ENCODE data around the gene CNOT9. TPM values are rescaled to one million over a fixed set of nuclear protein-coding genes. Genes with fewer than 3 reads are reported as not detected.

The CNOT9 gene
- total and polyA plus RNA-seq, 3 experiments from 2014 or later: 22.5 to 135 (median 131) TPM

DNA sequence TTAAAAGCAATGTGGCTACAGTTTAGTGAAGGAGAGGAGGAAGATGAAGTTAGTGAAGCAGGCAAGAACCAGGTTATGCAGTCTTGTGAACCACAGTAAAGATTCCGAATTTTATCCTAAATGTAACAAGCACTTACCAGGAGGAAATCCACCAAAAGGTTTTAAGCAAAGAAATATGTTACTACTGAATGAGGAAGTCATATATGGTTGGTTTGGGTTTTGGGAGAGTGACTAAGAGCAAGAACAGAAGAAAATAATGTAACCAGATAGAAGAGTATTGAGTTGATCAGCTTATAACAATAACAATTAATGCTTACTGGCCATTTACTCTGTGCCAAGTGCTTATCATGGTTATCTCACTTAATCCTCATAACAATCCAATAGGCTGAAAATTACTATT lies 2.3 kb upstream of the CNOT9 start:
- no peak for DNase-seq
- Mint-ChIP-seq H3K27ac (peak overlapping the region; percentile 12 to 100 (median 94)), H3K27me3 (no peaks in the 10 kb centered on the region), H3K4me3 (peak overlapping the region in 6 of 7 donors; percentile 91 to 99 (median 98)), H3K4me1 (peaks cover 47 to 62% (median 60%) of the 10 kb centered on the region in 3 donors), H3K9me3 (no peaks in the 10 kb centered on the region), H3K36me3 (peaks cover 4 to 58% (median 12%) of the 10 kb centered on the region in 3 donors)
- H3K36me3 ChIP-seq (ENCODE audit: insufficient read depth, low read length): peaks cover 9% of the 10 kb centered on the region
- CTCF ChIA-PET: no interaction called here
- peaks cover 36% of the 10 kb centered on the region for H3K4me1 ChIP-seq (ENCODE audit: insufficient read depth, low read length)
- POLR2A ChIA-PET: no interaction called here
- H3K27me3 ChIP-seq (ENCODE audit: insufficient read depth, low read length, poor library complexity, severe bottlenecking): no peaks in the 10 kb centered on the region
- H3K9me3 ChIP-seq (ENCODE audit: low read length): no peaks in the 10 kb centered on the region
- H3K27ac ChIP-seq (ENCODE audit: low read depth, low read length): no peak overlapping the region
- no peak overlapping the region for H3K4me3 ChIP-seq (ENCODE audit: low read length)

DNA sequence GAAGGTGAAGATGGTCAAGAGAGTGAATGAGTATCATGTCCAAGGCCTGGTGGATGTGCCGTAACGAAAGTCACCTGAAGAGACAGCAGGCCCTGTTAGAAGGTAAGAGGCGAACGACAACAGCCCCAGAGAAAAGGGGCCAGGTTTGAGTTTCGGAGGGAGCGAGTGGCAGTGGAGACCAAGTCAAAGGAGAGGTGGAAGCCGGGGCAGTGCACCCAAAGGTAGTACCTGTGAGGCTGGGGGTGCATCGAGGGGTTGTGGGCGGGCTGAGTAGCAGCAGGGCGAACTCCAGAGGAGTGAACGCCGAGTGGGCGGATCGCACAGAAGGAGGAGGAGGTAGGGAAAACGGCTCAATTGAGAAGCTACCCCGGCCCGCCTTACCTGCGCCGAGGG lies 846 bp upstream of the CNOT9 start:
- Mint-ChIP-seq H3K4me1 (peaks cover 49 to 69% (median 67%) of the 10 kb centered on the region in 3 donors), H3K4me3 (peak overlapping the region; percentile 91 to 99 (median 98)), H3K9me3 (no peaks in the 10 kb centered on the region), H3K36me3 (peaks cover 0 to 56% (median 5%) of the 10 kb centered on the region in 3 donors), H3K27ac (peak overlapping the region; percentile 92 to 100 (median 100)), H3K27me3 (no peaks in the 10 kb centered on the region)
- Histone ChIP-seq H3K4me1 (ENCODE audit: insufficient read depth, low read length) (peaks cover 36% of the 10 kb centered on the region), H3K27ac (ENCODE audit: low read depth, low read length) (peak overlapping the region; percentile 91), H3K9me3 (ENCODE audit: low read length) (no peaks in the 10 kb centered on the region), H3K27me3 (ENCODE audit: insufficient read depth, low read length, poor library complexity, severe bottlenecking) (no peaks in the 10 kb centered on the region), H3K36me3 (ENCODE audit: insufficient read depth, low read length) (no peaks in the 10 kb centered on the region), H3K4me3 (ENCODE audit: low read length) (peak overlapping the region; percentile 84)
- POLR2A ChIA-PET: interaction anchor here (0.9 kb wide), 1 partner anchor 26 kb away, joined by 3 read pairs; no protein-coding TSS in a partner anchor
- CTCF ChIA-PET: no interaction called here
- peak in 1 of 5 donors; percentile 62 for DNase-seq

GRCh38 chr2:218569038-218569431 lies 396 bp downstream of the CNOT9 start:
- Mint-ChIP-seq H3K9me3 (no peaks in the 10 kb centered on the region), H3K27ac (peak overlapping the region; percentile 92 to 100 (median 100)), H3K4me3 (peak overlapping the region; percentile 91 to 99 (median 98)), H3K4me1 (peaks cover 47 to 69% (median 69%) of the 10 kb centered on the region in 3 donors), H3K36me3 (peaks cover 0 to 55% (median 4%) of the 10 kb centered on the region in 3 donors), H3K27me3 (no peaks in the 10 kb centered on the region)
- peak overlapping the region; percentile 93 for H3K4me3 ChIP-seq (ENCODE audit: low read length)
- H3K27ac ChIP-seq (ENCODE audit: low read depth, low read length): peak overlapping the region; percentile 97
- ChIA-PET CTCF (no interaction called here), POLR2A (no interaction called here)
- H3K27me3 ChIP-seq (ENCODE audit: insufficient read depth, low read length, poor library complexity, severe bottlenecking): no peaks in the 10 kb centered on the region
- peaks cover 36% of the 10 kb centered on the region for H3K4me1 ChIP-seq (ENCODE audit: insufficient read depth, low read length)
- peak; percentile 47 to 69 (median 62) for DNase-seq
- no peaks in the 10 kb centered on the region for H3K9me3 ChIP-seq (ENCODE audit: low read length)
- H3K36me3 ChIP-seq (ENCODE audit: insufficient read depth, low read length): peaks cover under 1% of the 10 kb centered on the region

DNA sequence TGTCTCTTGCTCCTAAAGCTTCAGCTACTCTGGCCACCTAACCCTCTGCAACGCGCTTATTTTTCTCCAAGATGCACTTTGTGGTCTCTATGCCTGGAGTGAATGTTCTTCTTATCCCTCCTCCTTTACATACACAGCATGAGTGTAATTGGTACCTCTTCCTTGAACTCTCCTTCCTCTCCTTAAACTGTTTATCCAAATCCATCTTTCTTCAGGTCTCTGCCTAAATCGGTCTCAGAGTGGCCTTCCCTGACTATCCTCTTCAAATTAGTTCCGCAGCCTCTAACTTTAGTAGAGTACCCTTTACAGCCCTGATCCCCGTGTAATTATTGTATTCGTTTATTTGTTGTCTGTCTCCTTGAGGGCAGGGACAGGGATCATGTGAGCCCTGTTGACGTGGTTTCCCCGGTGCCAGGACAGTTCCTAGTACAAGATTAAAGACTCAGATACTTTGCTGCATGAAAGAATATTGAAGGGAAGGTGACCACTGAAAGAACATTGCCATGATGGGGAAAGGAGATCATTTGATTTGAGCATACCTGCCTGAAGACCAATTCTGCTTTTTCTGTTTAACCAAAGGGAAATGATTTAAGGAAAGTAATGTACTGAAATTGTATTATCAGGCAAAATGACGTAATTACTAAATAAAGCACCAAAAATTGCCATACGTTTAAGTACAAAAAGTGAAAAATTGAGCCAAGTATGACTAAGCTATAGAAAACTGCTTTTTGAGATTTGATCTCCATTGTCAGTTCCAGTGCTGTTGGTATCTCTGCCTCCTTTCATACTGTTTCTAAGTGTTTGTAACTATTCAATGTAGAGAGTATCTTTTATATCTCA lies 1.2 kb downstream of the CNOT9 start:
- ChIA-PET CTCF (interaction anchor here (0.7 kb wide), 1 partner anchor 13 kb away, joined by 3 read pairs; no protein-coding TSS in a partner anchor), POLR2A (interaction anchor here (0.7 kb wide), 1 partner anchor 29 kb away, joined by 3 read pairs; no protein-coding TSS in a partner anchor)
- H3K4me1 ChIP-seq (ENCODE audit: insufficient read depth, low read length): peaks cover 36% of the 10 kb centered on the region
- Mint-ChIP-seq H3K4me1 (peaks cover 47 to 72% (median 63%) of the 10 kb centered on the region in 3 donors), H3K27ac (peak overlapping the region; percentile 92 to 100 (median 100)), H3K4me3 (peak overlapping the region; percentile 91 to 99 (median 98)), H3K36me3 (peaks cover 0 to 57% (median 4%) of the 10 kb centered on the region in 3 donors), H3K9me3 (no peaks in the 10 kb centered on the region), H3K27me3 (no peaks in the 10 kb centered on the region)
- DNase-seq: peak in 1 of 5 donors; percentile 6
- peak overlapping the region; percentile 97 for H3K27ac ChIP-seq (ENCODE audit: low read depth, low read length)
- peak overlapping the region; percentile 93 for H3K4me3 ChIP-seq (ENCODE audit: low read length)
- H3K27me3 ChIP-seq (ENCODE audit: insufficient read depth, low read length, poor library complexity, severe bottlenecking): no peaks in the 10 kb centered on the region
- no peaks in the 10 kb centered on the region for H3K9me3 ChIP-seq (ENCODE audit: low read length)
- H3K36me3 ChIP-seq (ENCODE audit: insufficient read depth, low read length): peaks cover 7% of the 10 kb centered on the region

DNA sequence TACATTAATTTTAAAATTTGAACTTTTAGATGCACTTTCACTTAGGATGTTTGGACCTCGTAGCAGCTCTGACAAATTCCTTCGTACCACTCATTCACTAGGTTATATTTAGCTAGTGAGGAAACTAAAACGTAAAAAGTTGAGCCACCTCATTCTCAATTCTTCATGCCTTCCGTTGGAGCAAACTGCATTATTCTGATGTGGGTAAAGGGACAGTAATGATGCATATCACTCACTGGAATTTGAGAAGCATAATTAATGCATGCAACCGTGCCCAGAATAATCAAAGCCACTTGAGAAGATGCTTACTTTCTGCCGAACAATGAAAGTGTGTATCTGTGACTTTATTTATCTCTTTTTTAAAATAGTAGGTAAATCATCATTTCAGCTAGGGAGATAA lies 2.2 kb downstream of the CNOT9 start:
- Histone ChIP-seq H3K27ac (ENCODE audit: low read depth, low read length) (peak overlapping the region; percentile 97), H3K4me1 (ENCODE audit: insufficient read depth, low read length) (peaks cover 39% of the 10 kb centered on the region), H3K9me3 (ENCODE audit: low read length) (no peaks in the 10 kb centered on the region), H3K27me3 (ENCODE audit: insufficient read depth, low read length, poor library complexity, severe bottlenecking) (no peaks in the 10 kb centered on the region), H3K36me3 (ENCODE audit: insufficient read depth, low read length) (peaks cover 7% of the 10 kb centered on the region), H3K4me3 (ENCODE audit: low read length) (peak overlapping the region; percentile 93)
- Mint-ChIP-seq H3K27ac (peak overlapping the region; percentile 92 to 100 (median 100)), H3K27me3 (no peaks in the 10 kb centered on the region), H3K4me3 (peak overlapping the region; percentile 71 to 99 (median 97)), H3K4me1 (peaks cover 49 to 79% (median 67%) of the 10 kb centered on the region in 3 donors), H3K36me3 (peaks cover 0 to 57% (median 4%) of the 10 kb centered on the region in 3 donors), H3K9me3 (no peaks in the 10 kb centered on the region)
- ChIA-PET POLR2A (no interaction called here), CTCF (interaction anchor here (0.7 kb wide), 2 partner anchors 9 to 12 kb away, joined by 3 read pairs; no protein-coding TSS in a partner anchor)
- DNase-seq: no peak

- Histone ChIP-seq H3K4me3 (ENCODE audit: low read length) (no peak overlapping the region), H3K27me3 (ENCODE audit: insufficient read depth, low read length, poor library complexity, severe bottlenecking) (no peaks in the 10 kb centered on the region), H3K36me3 (ENCODE audit: insufficient read depth, low read length) (peaks cover 21% of the 10 kb centered on the region), H3K27ac (ENCODE audit: low read depth, low read length) (no peak overlapping the region), H3K9me3 (ENCODE audit: low read length) (no peaks in the 10 kb centered on the region), H3K4me1 (ENCODE audit: insufficient read depth, low read length) (peaks cover 9% of the 10 kb centered on the region)
- DNase-seq: no peak
- H3K4me3 Mint-ChIP-seq: no peak overlapping the region
- ChIA-PET POLR2A (interaction anchor here (0.6 to 0.8 kb wide), 2 partner anchors 31 to 83 kb away, joined by 5 to 6 read pairs; partner anchors contain the start of gene PLCD4), CTCF (no interaction called here)
- no peaks in the 10 kb centered on the region for H3K27me3 Mint-ChIP-seq
- peaks cover 0 to 52% (median 1%) of the 10 kb centered on the region in 3 donors for H3K36me3 Mint-ChIP-seq
- H3K4me1 Mint-ChIP-seq: peaks cover 31 to 69% (median 52%) of the 10 kb centered on the region in 3 donors
- no peaks in the 10 kb centered on the region for H3K9me3 Mint-ChIP-seq
- peak overlapping the region in 2 of 8 donors; percentile 20 to 72 for H3K27ac Mint-ChIP-seq
Measured at GRCh38 chr2:218576854-218577253, 8.2 kb downstream of the CNOT9 start.

DNA sequence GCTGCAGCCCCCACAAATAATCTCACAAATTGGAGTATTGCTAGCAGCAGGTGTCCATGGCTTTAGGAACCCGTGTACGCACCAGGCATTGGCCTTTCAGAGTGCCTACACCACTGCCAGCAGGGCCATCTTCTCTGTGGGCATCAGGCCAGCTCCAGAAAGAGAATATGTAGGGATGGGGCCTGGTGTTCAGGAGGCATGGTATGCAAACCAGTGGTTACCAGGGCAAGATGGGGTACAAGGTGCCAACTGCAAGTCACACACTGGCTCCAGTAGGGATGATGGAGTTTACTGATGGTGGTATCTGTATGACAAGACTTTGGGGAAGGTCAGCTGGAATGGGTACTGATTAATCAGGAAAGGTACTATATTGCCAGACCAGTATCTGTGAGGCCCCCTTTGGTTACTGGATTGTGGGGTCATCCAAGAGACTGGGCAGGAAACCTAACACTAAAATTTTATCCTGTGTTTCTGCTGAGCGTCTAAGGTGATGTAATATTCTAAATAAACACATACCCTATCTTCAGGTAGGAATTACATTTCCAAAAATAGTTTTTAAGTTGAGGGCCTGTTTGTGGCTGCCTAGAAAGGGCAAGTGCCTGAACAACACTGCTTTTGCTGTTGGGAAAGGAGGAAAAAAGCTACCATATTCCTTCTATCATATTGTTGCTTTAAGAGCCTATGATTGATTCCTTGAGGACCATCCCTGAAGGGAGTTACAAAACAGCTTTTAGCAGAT lies 9.0 kb downstream of the CNOT9 start:
- peaks cover 0 to 53% (median 4%) of the 10 kb centered on the region in 3 donors for H3K36me3 Mint-ChIP-seq
- no peak for DNase-seq
- no peak overlapping the region for H3K4me3 Mint-ChIP-seq
- no peaks in the 10 kb centered on the region for H3K9me3 ChIP-seq (ENCODE audit: low read length)
- peaks cover 9% of the 10 kb centered on the region for H3K4me1 ChIP-seq (ENCODE audit: insufficient read depth, low read length)
- H3K4me3 ChIP-seq (ENCODE audit: low read length): no peak overlapping the region
- no peaks in the 10 kb centered on the region for H3K9me3 Mint-ChIP-seq
- H3K27me3 Mint-ChIP-seq: no peaks in the 10 kb centered on the region
- no peaks in the 10 kb centered on the region for H3K27me3 ChIP-seq (ENCODE audit: insufficient read depth, low read length, poor library complexity, severe bottlenecking)
- H3K27ac ChIP-seq (ENCODE audit: low read depth, low read length): no peak overlapping the region
- H3K36me3 ChIP-seq (ENCODE audit: insufficient read depth, low read length): peaks cover 25% of the 10 kb centered on the region
- peak overlapping the region in 5 of 8 donors; percentile 33 to 66 (median 52) for H3K27ac Mint-ChIP-seq
- peaks cover 29 to 67% (median 45%) of the 10 kb centered on the region in 3 donors for H3K4me1 Mint-ChIP-seq
- ChIA-PET POLR2A (interaction anchor here (0.6 to 0.8 kb wide), 2 partner anchors 30 to 83 kb away, joined by 5 to 6 read pairs; partner anchors contain the start of gene PLCD4), CTCF (no interaction called here)

All from CD8-positive, alpha-beta memory T cell (primary cell).